AG20443 (cell line): ENCODE results near the gene RBM12.
A peak's percentile ranks its signal among the peaks of the same experiment; 100 is the strongest.

Experiments used
- DNase-seq: peaks from one replicate; pipeline ENCODE4 v3.0.0; 2012; ENCODE audit warnings: low spot score, mixed read lengths

Gene RBM12

DNA sequence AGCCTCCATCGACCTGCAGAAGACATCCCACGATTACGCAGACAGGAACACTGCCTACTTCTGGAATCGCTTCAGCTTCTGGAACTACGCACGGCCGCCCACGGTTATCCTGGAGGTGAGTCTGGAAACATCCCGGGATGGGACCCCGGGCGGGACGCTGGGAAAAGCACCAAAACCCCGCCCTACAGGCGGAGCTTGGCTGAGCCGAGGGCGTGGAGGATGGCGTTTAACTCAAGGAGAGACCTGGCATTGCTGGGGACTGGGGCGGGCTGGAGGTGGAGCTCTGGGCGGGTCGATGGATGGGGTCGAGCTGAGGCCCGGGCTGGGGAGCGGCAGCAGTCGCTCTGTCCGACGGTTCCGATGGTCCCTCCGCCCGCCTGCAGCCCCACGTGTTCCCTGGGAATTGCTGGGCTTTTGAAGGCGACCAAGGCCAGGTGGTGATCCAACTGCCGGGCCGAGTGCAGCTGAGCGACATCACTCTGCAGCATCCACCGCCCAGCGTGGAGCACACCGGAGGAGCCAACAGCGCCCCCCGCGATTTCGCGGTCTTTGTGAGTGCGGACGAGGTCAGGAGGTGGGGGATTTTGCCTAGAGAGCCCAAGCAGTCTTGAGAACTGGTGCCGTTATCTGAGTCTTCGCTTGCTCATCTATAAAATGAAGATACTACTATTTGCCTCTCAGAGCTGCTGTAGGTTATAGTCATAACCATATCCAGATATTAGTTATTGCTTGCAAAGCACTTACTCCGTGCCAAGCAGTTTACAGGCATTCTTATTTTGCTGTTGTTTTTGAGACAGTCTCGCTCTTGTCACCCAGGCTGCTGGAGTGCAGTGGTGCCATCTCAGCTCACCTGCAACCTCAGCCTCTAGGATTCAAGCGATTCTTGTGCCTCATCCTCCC lies 45.3 kb downstream of the RBM12 start:
- DNase-seq, result peak; percentile 83

DNA sequence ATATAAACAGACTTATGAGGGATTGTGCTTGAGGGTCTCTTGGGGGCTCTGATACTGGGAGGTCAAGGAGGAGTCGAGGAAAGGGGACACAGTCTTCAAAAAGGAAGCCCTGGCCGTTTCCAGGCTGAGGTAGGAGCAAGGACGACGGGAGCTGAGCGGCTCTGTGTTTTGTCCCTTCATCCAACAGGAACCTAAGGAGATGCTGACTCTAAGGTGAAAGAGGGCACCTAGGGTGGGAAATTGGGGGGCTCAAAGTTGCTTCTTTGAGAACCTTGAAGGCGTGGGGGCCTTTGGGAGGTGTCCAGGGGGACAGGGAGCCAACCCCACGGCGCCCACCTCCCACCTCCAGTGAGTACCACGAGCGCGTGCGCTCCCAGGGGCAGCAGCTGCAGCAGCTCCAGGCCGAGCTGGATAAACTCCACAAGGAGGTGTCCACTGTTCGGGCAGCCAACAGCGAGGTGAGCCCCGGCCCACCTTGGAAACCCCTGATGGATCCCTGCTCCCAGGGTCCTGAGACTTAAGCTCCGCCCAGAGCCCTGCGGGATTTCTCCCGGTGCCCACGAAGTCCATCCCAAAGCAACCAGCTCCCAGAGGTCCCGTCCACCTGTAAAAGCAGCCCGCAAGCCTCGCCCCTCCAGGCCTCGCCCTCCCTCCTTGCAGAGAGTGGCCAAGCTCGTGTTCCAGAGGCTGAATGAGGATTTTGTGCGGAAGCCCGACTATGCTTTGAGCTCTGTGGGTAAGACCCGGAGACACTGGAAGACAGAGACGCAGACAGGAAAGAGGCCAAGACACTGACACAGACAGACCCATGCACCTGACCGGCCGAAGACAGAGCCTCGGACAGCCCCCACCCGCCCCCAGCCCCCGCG lies 46.2 kb downstream of the RBM12 start:
- peak; percentile 26 for DNase-seq

- peak; percentile 45 for DNase-seq
These were observed 47.1 kb downstream of the RBM12 start for GRCh38 chr20:35617397-35618262.

- DNase-seq, result peak; percentile 90
These were observed 48.0 kb downstream of the RBM12 start for GRCh38 chr20:35616465-35617396.

- peak; percentile 100 for DNase-seq
These were observed 48.8 kb downstream of the RBM12 start, which contains the start of gene SPAG4 for GRCh38 chr20:35615667-35616464. SPAG4 (plus strand) TSS chr20:35615829; CDS start chr20:35616004, 175 bp downstream.

DNA sequence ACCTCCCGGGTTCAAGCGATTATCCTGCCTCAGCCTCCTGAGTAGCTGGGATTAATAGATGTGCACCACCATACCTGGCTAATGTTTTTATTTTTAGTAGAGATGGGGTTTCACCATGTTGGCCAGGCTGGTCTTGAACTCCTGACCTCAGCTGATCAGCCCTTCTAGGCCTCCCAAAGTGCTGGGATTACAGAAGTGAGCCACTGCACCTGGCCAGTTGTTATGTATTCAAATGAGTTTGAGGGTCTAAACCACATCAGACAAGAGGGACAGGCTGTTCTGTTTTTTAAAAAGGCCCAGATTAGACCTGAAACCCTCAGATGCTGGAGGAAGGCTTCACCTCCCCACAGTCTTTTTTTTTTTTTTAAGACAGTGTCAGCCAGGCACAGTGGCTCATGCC lies 53.2 kb downstream of the RBM12 start:
- DNase-seq, result no peak

DNA sequence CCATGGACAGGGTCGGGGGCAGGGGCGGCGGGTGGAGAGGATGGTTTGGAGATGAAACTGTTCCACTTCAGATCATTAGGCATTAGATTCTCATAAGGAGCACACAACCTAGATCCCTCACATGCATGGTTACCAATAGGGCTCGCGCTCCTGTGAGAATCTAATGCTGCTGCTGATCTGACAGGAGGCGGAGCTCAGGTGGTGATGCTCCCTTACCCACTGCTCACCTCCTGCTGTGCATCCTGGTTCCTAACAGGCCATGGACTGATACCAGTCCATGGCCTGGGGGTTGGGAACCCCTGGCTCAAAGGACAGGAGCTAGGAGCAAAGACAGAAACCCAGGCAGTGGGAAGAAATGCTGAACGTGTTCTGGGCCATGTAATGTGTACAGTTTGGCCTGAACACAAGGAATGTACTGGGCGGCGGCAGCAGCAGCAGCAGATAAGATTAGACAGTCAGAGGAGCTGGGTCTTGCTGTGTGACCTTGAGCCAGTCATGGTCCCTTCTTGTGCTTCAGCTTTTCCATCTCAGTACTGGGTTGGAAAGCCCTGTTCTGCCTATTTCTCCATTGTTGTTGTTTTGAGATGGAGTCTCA lies 53.8 kb downstream of the RBM12 start:
- DNase-seq, result no peak

DNA sequence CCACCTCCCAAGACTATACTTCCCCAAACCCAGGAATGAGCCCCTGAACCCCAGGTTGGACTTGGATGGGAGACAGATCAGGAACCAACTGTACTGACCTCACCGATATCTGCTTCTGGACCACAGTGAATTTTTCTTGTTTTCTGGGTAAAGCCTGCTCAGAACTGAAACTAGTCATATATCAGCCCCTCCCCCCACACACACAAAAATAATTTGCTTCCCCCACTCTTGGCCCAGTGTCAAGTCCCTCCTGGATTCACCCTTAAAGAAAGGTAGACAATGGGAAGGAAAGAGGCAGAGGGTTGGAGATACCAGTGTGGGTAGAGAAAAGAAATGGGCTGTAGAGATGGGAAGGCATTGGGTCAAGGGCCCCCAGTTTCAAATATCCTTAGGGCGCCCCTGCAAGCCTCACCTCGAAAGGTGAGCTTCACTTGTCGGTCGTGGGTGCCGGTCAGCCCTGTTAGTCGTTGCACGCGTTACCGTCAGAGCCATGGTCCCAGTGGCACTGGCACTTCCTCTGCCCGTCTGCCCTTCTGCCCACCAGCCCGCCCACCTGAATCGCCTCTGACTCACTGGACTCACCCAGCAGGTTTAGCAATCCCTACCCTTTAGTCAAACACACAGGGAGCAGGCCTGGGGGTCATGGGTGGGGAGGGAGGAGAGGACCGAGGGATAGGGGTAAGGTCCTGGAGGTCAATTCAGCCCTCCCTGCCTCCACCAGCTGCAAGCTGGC lies 57.5 kb downstream of the RBM12 start:
- DNase-seq, result no peak

DNA sequence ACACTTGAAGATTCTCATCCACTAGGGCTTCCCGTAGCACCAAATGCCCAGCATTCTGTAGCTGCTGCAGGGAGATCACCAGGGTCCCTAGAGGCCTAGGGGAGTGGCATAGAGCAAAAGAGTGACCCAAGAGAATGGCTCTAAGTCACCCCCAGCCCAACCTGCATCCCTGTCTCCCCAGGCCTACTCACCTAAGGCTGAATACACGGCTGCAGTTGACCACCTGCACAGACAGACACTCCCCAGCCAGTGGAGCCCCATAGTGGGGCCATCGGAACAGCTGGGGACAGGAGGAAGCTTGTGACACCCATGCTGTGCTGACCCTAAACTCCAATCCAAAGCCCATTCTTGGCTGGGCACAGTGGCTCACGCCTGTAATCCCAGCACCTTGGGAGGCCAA lies 58.6 kb downstream of the RBM12 start:
- DNase-seq, result no peak

DNA sequence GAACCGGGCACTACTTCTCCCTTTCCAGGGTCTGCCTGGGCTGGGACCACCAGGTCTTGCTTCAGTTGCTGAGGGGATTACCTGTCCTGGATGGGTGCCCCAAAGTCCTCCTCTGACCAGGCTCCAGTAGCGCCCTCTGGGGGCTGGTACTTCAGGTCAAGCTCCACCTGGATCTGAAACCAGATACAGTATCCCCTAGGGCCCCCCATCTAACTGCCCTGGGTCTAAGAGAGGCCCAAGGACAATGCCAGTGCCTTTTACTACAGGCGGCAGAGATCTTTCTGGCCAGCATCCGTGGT lies 60.3 kb downstream of the RBM12 start:
- no peak for DNase-seq

GRCh38 chr20:35603695-35604448 lies 60.8 kb downstream of the RBM12 start:
- DNase-seq, result no peak

DNA sequence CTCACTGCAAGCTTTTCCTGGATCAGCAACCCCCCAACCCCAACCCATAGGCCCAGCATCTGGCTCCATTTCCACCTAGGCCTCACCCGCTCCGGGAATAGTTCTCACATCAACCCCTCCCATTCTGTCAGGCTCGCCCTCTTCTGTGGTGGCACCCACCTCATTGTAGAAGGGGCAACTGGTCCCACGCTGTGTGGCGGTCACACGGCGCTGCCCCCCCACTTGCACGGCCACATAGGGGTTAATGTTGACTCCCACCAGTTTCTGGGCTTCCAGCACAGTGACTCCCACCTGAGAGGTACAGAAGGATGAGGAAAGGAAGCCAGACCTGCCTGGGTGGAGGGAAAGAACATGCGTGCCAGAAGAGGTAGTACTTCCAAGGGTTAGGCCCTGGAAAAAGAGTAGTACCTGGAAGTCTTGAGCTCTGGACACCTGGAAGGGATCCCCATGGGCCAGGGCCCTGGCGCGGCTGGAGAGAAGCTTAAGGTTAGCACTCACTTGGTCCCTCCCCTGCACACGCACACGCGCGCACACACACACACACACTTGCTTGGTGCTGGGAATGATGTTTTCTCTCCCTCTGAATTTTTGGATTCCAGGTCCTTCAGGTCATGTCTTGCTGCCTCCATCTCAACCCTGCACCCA lies 61.7 kb downstream of the RBM12 start:
- no peak for DNase-seq

- DNase-seq, result no peak
These were observed 62.7 kb downstream of the RBM12 start for GRCh38 chr20:35601990-35602389.

- DNase-seq, result peak; percentile 86
These were observed 63.4 kb downstream of the RBM12 start for GRCh38 chr20:35600993-35601973.

DNA sequence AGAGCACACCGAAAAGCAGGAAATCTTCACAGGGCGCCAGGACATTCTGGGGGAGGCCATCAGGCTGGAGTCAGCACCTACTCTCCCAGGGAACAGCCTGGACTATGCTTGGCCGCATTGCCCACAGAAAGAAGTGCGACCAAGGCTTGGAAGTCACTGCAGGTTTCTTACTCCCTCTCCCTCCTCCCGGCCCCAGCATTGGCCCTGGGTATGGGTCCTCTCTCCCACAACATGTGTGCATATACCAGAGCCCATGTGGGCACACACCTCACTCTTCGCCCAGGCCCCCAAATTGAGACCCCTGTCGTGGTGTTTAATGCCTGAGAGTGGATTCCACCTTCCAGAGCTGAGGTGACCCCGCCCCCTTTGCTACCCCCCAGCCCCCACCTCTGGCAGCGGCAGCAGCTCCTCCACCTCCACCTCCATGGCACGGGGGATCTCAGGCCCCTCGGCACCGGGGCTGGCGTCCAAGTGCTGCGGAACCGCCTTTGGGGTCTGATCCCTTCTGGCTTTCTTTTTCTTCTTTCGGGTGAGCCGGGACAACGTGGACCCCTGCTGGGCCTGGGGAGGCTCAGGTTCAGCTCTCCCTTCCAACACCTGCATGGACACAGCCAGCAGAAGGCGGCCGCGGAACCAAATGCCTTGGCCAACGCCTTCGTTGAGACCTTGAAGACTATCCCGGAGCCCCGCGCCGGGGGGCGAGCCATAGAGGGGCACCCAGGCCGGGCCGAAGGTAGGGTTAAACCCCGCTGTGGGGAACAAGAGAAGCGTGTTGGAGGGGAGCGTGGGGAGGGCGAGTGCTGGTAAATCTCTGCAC lies 64.3 kb downstream of the RBM12 start:
- no peak for DNase-seq

GRCh38 chr20:35599776-35600120 lies 65.0 kb downstream of the RBM12 start:
- DNase-seq, result no peak
